HCT116 (cell line): ENCODE results near the gene BMP5. TPM values are rescaled to one million over a fixed set of nuclear protein-coding genes. Genes with fewer than 3 reads are reported as not detected.

Experiments
- ATAC-seq: fragments of 200-7000 bp; cut with Tn5 transposase; 2 replicates; pipeline ENCODE4 v1.9.1; 2020; ENCODE audit warnings: mild to moderate bottlenecking, moderate library complexity
- BruUV-seq: library from RNA; stranded (reverse); fragments of 400-500 nt; replicated peaks from 2 replicates; lab custom pipeline; 2021; lab: Mats Ljungman, UMichigan
- CTCF ChIA-PET: fragments of 300-600 bp; sonication (Branson Sonifier 250); formaldehyde crosslinking; loops from one replicate; lab custom pipeline; 2021; ENCODE audit warnings: antibody characterized with exemption; lab: Charles Lee
- POLR2A ChIA-PET: fragments of 300-600, 350-600 bp; sonication (Branson Sonifier 250); formaldehyde crosslinking; loops from one replicate; lab custom pipeline; 2021; ENCODE audit warnings: antibody characterized with exemption; lab: Charles Lee
- RAD21 ChIA-PET, 2 experiments: fragments of 300-600 bp; sonication (Branson Sonifier 250); formaldehyde crosslinking; loops; one replicate each; lab custom pipeline; 2023; ENCODE audit warnings: low total read pairs in 2 of 2; ENCODE audit not compliant: uncharacterized antibody in 2 of 2, unreplicated experiment in 2 of 2, low non-redundant PET in 1 of 2; lab: Charles Lee
- DNase-seq: peaks from one replicate; pipeline ENCODE4 v3.0.0-alpha.2; 2010; ENCODE audit warnings: low read depth, low spot score
- H2AFZ ChIP-seq: fragments of 200-600 bp; shearing (Covaris generic), sonication (generic); 2 replicates; pipeline ENCODE4 v1.6.1; 2017; ENCODE audit warnings: low read depth, mixed run types, mixed read lengths, antibody characterized with exemption, low read length; ENCODE audit not compliant: poor library complexity, severe bottlenecking
- H3K27ac ChIP-seq: 2 replicates; pipeline ENCODE4 v1.5.1; 2012; ENCODE audit warnings: low read depth, low read length
- H3K27me3 ChIP-seq: fragments of 200-600 bp; sonication (generic); 2 replicates; pipeline ENCODE4 v1.6.1; 2016; ENCODE audit warnings: mixed run types, low read length, mixed read lengths; ENCODE audit not compliant: insufficient read depth
- H3K36me3 ChIP-seq, 2 experiments: fragments of 200-500 bp in 1 of 2; fragments of 200-600 bp in 1 of 2; sonication (Bioruptor generic) in 1 of 2; sonication (generic) in 1 of 2; 2 replicates each; pipeline versions ENCODE4 v1.5.1 to v1.6.1; 2014 to 2016; ENCODE audit warnings: low read length in 2 of 2, inconsistent platforms in 1 of 2, mixed read lengths in 1 of 2, mixed run types in 1 of 2; ENCODE audit not compliant: insufficient read depth in 2 of 2, control insufficient read depth in 1 of 2
- H3K4me1 ChIP-seq, 2 experiments: fragments of 200-600 bp in 1 of 2; sonication (generic) in 1 of 2; 2 replicates each; pipeline versions ENCODE4 v1.5.1 to v1.6.1; 2012 to 2017; ENCODE audit warnings: low read length in 2 of 2, inconsistent platforms in 1 of 2, mild to moderate bottlenecking in 1 of 2, mixed read lengths in 1 of 2, mixed run types in 1 of 2, moderate library complexity in 1 of 2; ENCODE audit not compliant: insufficient read depth in 2 of 2, control insufficient read depth in 1 of 2
- H3K4me2 ChIP-seq: fragments of 200-600 bp; sonication (generic); 2 replicates; pipeline ENCODE4 v1.6.1; 2017; ENCODE audit warnings: mixed run types, low read length, mixed read lengths
- H3K4me3 ChIP-seq, 2 experiments: fragments of 200-600 bp in 1 of 2; sonication (generic) in 1 of 2; replicated peaks in 1 of 2; 2 replicates each; pipeline ENCODE4 v1.5.1; 2011 to 2016; ENCODE audit warnings: low read length in 2 of 2, control low read depth in 1 of 2, low read depth in 1 of 2, mild to moderate bottlenecking in 1 of 2, mixed read lengths in 1 of 2, mixed run types in 1 of 2
- H3K79me2 ChIP-seq: fragments of 200-600 bp; sonication (generic); 2 replicates; pipeline ENCODE4 v1.6.1; 2017; ENCODE audit warnings: mild to moderate bottlenecking, mixed run types, low read length, moderate library complexity, mixed read lengths; ENCODE audit not compliant: insufficient read depth
- H3K9ac ChIP-seq: fragments of 200-600 bp; sonication (generic); 2 replicates; pipeline ENCODE4 v1.6.1; 2016; ENCODE audit warnings: low read length, mixed read lengths
- H3K9me2 ChIP-seq: fragments of 200-600 bp; sonication (generic), shearing (Covaris generic); 2 replicates; pipeline ENCODE4 v1.6.1; 2017; ENCODE audit warnings: mixed run types, mild to moderate bottlenecking, moderate library complexity; ENCODE audit not compliant: insufficient read depth
- H3K9me3 ChIP-seq, 2 experiments: fragments of 200-500 bp in 1 of 2; fragments of 200-600 bp in 1 of 2; sonication (Bioruptor generic) in 1 of 2; sonication (generic) in 1 of 2; 2 replicates each; pipeline ENCODE4 v1.6.1; 2014 to 2017; ENCODE audit warnings: low read length in 2 of 2, mixed read lengths in 2 of 2, inconsistent platforms in 1 of 2, low read depth in 1 of 2, mild to moderate bottlenecking in 1 of 2, mixed run types in 1 of 2, moderate library complexity in 1 of 2; ENCODE audit not compliant: control insufficient read depth in 1 of 2, insufficient read depth in 1 of 2
- H4K20me1 ChIP-seq: fragments of 200-600 bp; sonication (generic), shearing (Covaris generic); 2 replicates; pipeline ENCODE4 v1.6.1; 2017; ENCODE audit warnings: mixed run types, mild to moderate bottlenecking, moderate library complexity; ENCODE audit not compliant: insufficient read depth
- ATF3 ChIP-seq: IDR thresholded peaks from 2 replicates; pipeline ENCODE4 v1.6.1; 2012
- CBX3 ChIP-seq: IDR thresholded peaks from 2 replicates; pipeline ENCODE4 v1.6.1; 2012; ENCODE audit warnings: low read depth
- CTCF ChIP-seq, 3 experiments: fragments of 200-600 bp in 1 of 3; sonication (generic) in 1 of 3; IDR thresholded peaks in 2 of 3; conservative IDR thresholded peaks in 1 of 3; 2 replicates each; pipeline ENCODE4 v1.5.1; 2012 to 2017; ENCODE audit warnings: low read depth in 2 of 3, low read length in 2 of 3, antibody characterized with exemption in 1 of 3, borderline replicate concordance in 1 of 3, control low read depth in 1 of 3, mild to moderate bottlenecking in 1 of 3, mixed read lengths in 1 of 3, mixed run types in 1 of 3, moderate library complexity in 1 of 3; ENCODE audit not compliant: insufficient read depth in 1 of 3
- EGR1 ChIP-seq: IDR thresholded peaks from 2 replicates; pipeline ENCODE4 v1.6.1; 2012; ENCODE audit warnings: low read depth
- ELF1 ChIP-seq: IDR thresholded peaks from 2 replicates; pipeline ENCODE4 v1.6.1; 2012; ENCODE audit warnings: low read depth, borderline replicate concordance
- EZH2 ChIP-seq: fragments of 200-600 bp; sonication (generic); IDR thresholded peaks from 2 replicates; pipeline ENCODE4 v1.6.1; 2017; ENCODE audit warnings: antibody characterized with exemption, mixed run types
- FOSL1 ChIP-seq: IDR thresholded peaks from 2 replicates; pipeline ENCODE4 v1.6.1; 2012; ENCODE audit warnings: low read depth
- JUND ChIP-seq: IDR thresholded peaks from 2 replicates; pipeline ENCODE4 v1.6.1; 2012
- MAX ChIP-seq: IDR thresholded peaks from 2 replicates; pipeline ENCODE4 v1.6.1; 2012
- POLR2A ChIP-seq: IDR thresholded peaks from 2 replicates; pipeline ENCODE4 v1.7.0; 2011; ENCODE audit warnings: borderline replicate concordance; ENCODE audit not compliant: insufficient read depth, insufficient read length; ENCODE audit errors: extremely low read depth
- POLR2AphosphoS5 ChIP-seq: IDR thresholded peaks from 2 replicates; pipeline ENCODE4 v1.6.1; 2011; ENCODE audit warnings: mild to moderate bottlenecking, low read depth, low read length, moderate library complexity
- RAD21 ChIP-seq: IDR thresholded peaks from 2 replicates; pipeline ENCODE4 v1.6.1; 2012; ENCODE audit warnings: low read depth, mild to moderate bottlenecking
- REST ChIP-seq: IDR thresholded peaks from 2 replicates; pipeline ENCODE4 v1.6.1; 2012; ENCODE audit warnings: low read depth
- SP1 ChIP-seq: IDR thresholded peaks from 2 replicates; pipeline ENCODE4 v1.6.1; 2012; ENCODE audit warnings: low read depth
- SRF ChIP-seq: IDR thresholded peaks from 2 replicates; pipeline ENCODE4 v1.6.1; 2012; ENCODE audit warnings: low read depth
- TCF7L2 ChIP-seq: IDR thresholded peaks from 2 replicates; pipeline ENCODE4 v1.7.0; 2011; ENCODE audit warnings: borderline replicate concordance, inconsistent platforms; ENCODE audit not compliant: insufficient read depth, insufficient read length; ENCODE audit errors: extremely low read depth
- YY1 ChIP-seq: IDR thresholded peaks from 2 replicates; pipeline ENCODE4 v1.6.1; 2011; ENCODE audit warnings: low read length, low read depth, moderate library complexity, mild to moderate bottlenecking; ENCODE audit not compliant: insufficient replicate concordance; ENCODE audit errors: extremely low read depth
- ZBTB33 ChIP-seq: IDR thresholded peaks from 2 replicates; pipeline ENCODE4 v1.6.1; 2011; ENCODE audit warnings: mild to moderate bottlenecking, low read length, moderate library complexity; ENCODE audit not compliant: insufficient replicate concordance; ENCODE audit errors: extremely low read depth
- ZFX ChIP-seq: fragments of 450-650 bp; IDR thresholded peaks from 2 replicates; pipeline ENCODE4 v1.6.1; 2017
- ZNF274 ChIP-seq: fragments of 200-500 bp; sonication (Bioruptor generic); IDR thresholded peaks from 2 replicates; pipeline ENCODE4 v1.6.1; 2014; ENCODE audit warnings: mild to moderate bottlenecking, low read depth, low read length, inconsistent platforms
- intact Hi-C: fragments of 100-400 bp; cut with micrococcal nuclease; formaldehyde crosslinking; loops from 2 replicates; pipeline ENCODE4 v1.10.0; 2022
- total RNA-seq: library from RNA; stranded (reverse); gene quantifications from one replicate; pipeline ENCODE4 v1.2.1, GENCODE V29; 2021; ENCODE audit not compliant: unreplicated experiment

BMP5 gene
- total RNA-seq, 1 experiment from 2014 or later = not detected

GRCh38 chr6:55874316-55874715 lies 1.1 kb downstream of the BMP5 start:
- Histone ChIP-seq H3K27ac (no peak overlapping the region), H3K4me2 (no peak overlapping the region), H2AFZ (no peak overlapping the region), H3K4me1 (no peaks in the 10 kb centered on the region), H3K4me3 (no peak overlapping the region), H3K9me3 (no peaks in the 10 kb centered on the region), H3K36me3 (no peaks in the 10 kb centered on the region), H3K9ac (no peak overlapping the region), H4K20me1 (no peaks in the 10 kb centered on the region), H3K9me2 (no peaks in the 10 kb centered on the region), H3K27me3 (peaks cover 86% of the 10 kb centered on the region), H3K79me2 (no peaks in the 10 kb centered on the region)
- TF ChIP-seq SP1 (no peak), SRF (no peak), REST (no peak), EZH2 (no peak), RAD21 (no peak), TCF7L2 (no peak), CBX3 (no peak), POLR2AphosphoS5 (no peak), ATF3 (no peak), MAX (no peak), ELF1 (no peak), ZBTB33 (no peak), POLR2A (no peak), FOSL1 (no peak), CTCF (IDR thresholded peaks at IDR 0.05 in 2 of 3, conservative IDR thresholded peaks at IDR 0.05 in 1 of 3; ENCODE audit: borderline replicate concordance in 1 of 3, insufficient read depth in 1 of 3, low read depth in 2 of 3, low read length in 2 of 3) (no peak), ZFX (no peak), EGR1 (no peak), ZNF274 (no peak), YY1 (no peak), JUND (no peak)
- POLR2A ChIA-PET = no interaction called here
- CTCF ChIA-PET = no interaction called here
- BruUV-seq = no TSS peak
- RAD21 ChIA-PET = no interaction called here
- intact Hi-C loops = no loop called here
- ATAC-seq (no peak), DNase-seq (no peak)
